Sigmoid colon (tissue), 7 donors: ENCODE data around the gene PRKCG. TPM values are rescaled to one million over a fixed set of nuclear protein-coding genes. Genes with fewer than 3 reads are reported as not detected.

Experiments used
- DNase-seq: peaks from one replicate; pipeline ENCODE4 v3.0.0-alpha.2; 2019
- H3K27ac ChIP-seq, 4 donors: fragments of 200-600 bp; sonication (generic); one replicate each; pipeline ENCODE4 v1.5.1; 2016 to 2019; ENCODE audit warnings: mild to moderate bottlenecking in 1 of 4
- H3K27me3 ChIP-seq, 3 donors: fragments of 200-600 bp; sonication (generic); one replicate each; pipeline ENCODE4 v1.5.1; 2019; ENCODE audit warnings: mild to moderate bottlenecking in 1 of 3
- H3K36me3 ChIP-seq, 4 donors: fragments of 200-600 bp; sonication (generic); one replicate each; pipeline ENCODE4 v1.5.1; 2016 to 2019
- H3K4me1 ChIP-seq, 4 donors: fragments of 200-600 bp; sonication (generic); one replicate each; pipeline ENCODE4 v1.5.1; 2017 to 2019
- H3K4me3 ChIP-seq, 4 donors: fragments of 200-600 bp; sonication (generic); one replicate each; pipeline ENCODE4 v1.5.1; 2017 to 2019; ENCODE audit warnings: mild to moderate bottlenecking in 2 of 4, moderate library complexity in 1 of 4
- H3K9me3 ChIP-seq, 4 donors: fragments of 200-600 bp in 3 of 4; sonication (generic) in 3 of 4; one replicate each; pipeline versions ENCODE4 v1.5.1 to v1.6.1; 2013 to 2019
- EP300 ChIP-seq, 4 donors: sonication (generic); formaldehyde crosslinking; IDR thresholded peaks; one replicate each; pipeline ENCODE4 v1.6.1; 2017; ENCODE audit warnings: antibody characterized with exemption in 4 of 4
- POLR2A ChIP-seq, 2 donors: fragments of 450-650 bp; IDR thresholded peaks; one replicate each; pipeline ENCODE4 v1.6.1; 2016; ENCODE audit warnings: antibody characterized with exemption in 2 of 2, mild to moderate bottlenecking in 2 of 2, moderate library complexity in 2 of 2
- POLR2AphosphoS5 ChIP-seq, 4 donors: sonication (generic); formaldehyde crosslinking; IDR thresholded peaks; one replicate each; pipeline ENCODE4 v1.6.1; 2017; ENCODE audit warnings: antibody characterized with exemption in 4 of 4
- WGBS, 2 donors: extraction: QIAGEN DNeasy Blood & Tissue Kit; methylation state at CpG; one replicate each; pipeline ENCODE4 v1.1.7; 2013; 5-methylcytosine and 5-hydroxymethylcytosine counted together
- intact Hi-C: fragments of 100-400 bp; cut with DNase I; formaldehyde crosslinking; loops from one replicate; pipeline ENCODE4 v1.15.1; 2023
- polyA plus RNA-seq, 3 donors: library from polyadenylated mRNA; stranded (reverse); fragments of 200-250 nt; gene quantifications; one replicate each; pipeline ENCODE4 v1.2.3, GENCODE V29; 2013
- total RNA-seq, 4 donors: library from RNA; depleted of rRNA; stranded (reverse); fragments of >200 nt; gene quantifications; one replicate each; pipeline ENCODE4 v1.1.0, GENCODE V29; 2016
- TF ChIP-seq, protein P1 (sequence below), 4 experiments: fragments of 450-650 bp in 3 of 4; fragments of 200-600 bp in 1 of 4; IDR thresholded peaks; one replicate each; pipeline ENCODE4 v1.5.1; 2016 to 2019; ENCODE audit warnings: antibody characterized with exemption in 4 of 4, mild to moderate bottlenecking in 3 of 4, moderate library complexity in 2 of 4
- donor health status: healthy with polysubstance abuse.
- donor health status: Bipolar disorder and iron deficiency.
- donor health status: healthy.

Gene PRKCG
- total and polyA plus RNA-seq, 7 donors = under 0.01 to 0.34 TPM; not detected in 5

DNA sequence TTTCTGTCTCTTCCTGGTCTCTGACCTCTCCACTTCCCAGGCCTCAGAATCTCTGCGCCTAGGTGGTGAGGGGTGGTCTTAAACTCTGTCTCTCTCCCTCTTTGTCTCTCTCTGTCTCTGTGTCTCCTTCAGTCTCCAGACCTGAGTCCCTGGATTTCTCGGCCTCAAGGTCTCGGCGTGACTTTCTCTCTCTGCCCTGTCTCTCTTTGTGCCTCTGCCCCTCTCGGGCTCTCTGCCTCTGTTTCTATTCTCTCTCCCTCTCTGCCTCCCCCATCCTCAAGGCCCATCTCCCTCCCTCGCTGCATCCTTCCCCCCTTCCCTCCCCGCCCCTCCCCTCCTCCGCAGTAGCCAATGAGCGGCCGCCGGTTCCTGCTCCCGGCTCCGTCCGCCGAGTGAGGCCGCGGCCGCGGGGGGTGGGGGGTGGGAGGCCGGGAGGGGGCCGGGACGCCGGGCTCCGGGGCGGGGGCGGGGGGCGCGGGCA lies 27.0 kb downstream of the PRKCG start, which contains the start of gene CACNG7:
CACNG7 (plus strand) TSS at position 344 of the 481 bp plus-strand sequence. CDS start 3,554 bp downstream, outside the sequence.
- peak within 1 kb of the TSS in 2 of 4 donors; percentile 19 to 21 for H3K4me3 ChIP-seq
- 5% methylated on average over 28 of the region's 28 CpGs for WGBS, 2 donors

DNA sequence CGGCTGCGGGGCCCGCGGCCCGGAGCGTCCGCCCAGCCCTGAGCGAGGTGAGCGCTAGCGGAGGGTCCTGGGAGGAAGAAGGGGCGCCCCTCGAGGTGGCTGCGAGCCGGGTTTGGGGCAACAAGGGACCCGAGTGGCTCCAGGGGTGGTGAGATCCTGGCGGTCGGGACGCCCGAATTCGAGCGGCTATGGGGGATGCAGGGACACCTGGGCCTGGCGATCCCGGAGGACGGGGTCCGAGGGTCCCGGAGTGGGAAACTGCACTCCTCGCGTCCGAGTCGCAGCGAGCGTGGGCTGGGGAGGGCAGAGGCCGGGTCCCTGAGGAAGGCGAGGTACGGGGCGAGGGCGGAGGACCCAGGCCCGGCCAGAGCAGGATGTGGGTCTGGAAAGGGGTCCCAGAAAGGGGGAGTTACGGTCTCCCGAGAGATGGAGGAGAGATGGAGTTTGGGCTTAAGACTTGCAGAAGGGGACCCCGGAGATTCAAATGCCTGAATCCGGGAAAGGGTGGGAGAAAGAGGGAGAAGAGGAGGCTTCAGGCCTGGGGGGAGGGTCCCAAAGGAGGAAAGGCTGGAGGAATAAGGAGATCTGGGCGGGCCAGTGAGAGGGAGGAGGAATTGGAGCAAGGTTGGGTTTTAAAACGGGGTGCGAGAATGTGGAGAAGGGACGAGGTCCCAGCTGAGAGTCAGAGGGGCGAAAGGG lies 27.6 kb downstream of the PRKCG start:
- no peak overlapping the region for H3K4me3 ChIP-seq
- no peaks in the 10 kb centered on the region for H3K36me3 ChIP-seq
- peaks cover 51 to 87% (median 73%) of the 10 kb centered on the region in 3 donors for H3K27me3 ChIP-seq
- peaks cover 0 to 35% (median 19%) of the 10 kb centered on the region in 4 donors for H3K4me1 ChIP-seq
- intact Hi-C loops = loop anchor here (5.0 to 10.0 kb wide), 2 partner anchors 55 to 113 kb away; no protein-coding TSS in a partner anchor
- WGBS, 2 donors = 4 to 11% methylated on average over 47 of the region's 47 CpGs
- no peaks in the 10 kb centered on the region for H3K9me3 ChIP-seq
- no peak overlapping the region for H3K27ac ChIP-seq
- no peak for DNase-seq
- TF ChIP-seq POLR2AphosphoS5 (IDR thresholded peaks at IDR 0.05) = no peak
- no peak for TF ChIP-seq POLR2A (IDR thresholded peaks at IDR 0.05)
- no peak for TF ChIP-seq EP300 (IDR thresholded peaks at IDR 0.05)
- TF ChIP-seq, protein P1, sequence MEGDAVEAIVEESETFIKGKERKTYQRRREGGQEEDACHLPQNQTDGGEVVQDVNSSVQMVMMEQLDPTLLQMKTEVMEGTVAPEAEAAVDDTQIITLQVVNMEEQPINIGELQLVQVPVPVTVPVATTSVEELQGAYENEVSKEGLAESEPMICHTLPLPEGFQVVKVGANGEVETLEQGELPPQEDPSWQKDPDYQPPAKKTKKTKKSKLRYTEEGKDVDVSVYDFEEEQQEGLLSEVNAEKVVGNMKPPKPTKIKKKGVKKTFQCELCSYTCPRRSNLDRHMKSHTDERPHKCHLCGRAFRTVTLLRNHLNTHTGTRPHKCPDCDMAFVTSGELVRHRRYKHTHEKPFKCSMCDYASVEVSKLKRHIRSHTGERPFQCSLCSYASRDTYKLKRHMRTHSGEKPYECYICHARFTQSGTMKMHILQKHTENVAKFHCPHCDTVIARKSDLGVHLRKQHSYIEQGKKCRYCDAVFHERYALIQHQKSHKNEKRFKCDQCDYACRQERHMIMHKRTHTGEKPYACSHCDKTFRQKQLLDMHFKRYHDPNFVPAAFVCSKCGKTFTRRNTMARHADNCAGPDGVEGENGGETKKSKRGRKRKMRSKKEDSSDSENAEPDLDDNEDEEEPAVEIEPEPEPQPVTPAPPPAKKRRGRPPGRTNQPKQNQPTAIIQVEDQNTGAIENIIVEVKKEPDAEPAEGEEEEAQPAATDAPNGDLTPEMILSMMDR (IDR thresholded peaks at IDR 0.05) = no peak

More for the DNA sequence above, 27.0 kb downstream of the PRKCG start, which contains the start of gene CACNG7:
- Histone ChIP-seq H3K27me3 (peaks cover 51 to 87% (median 69%) of the 10 kb centered on the region in 3 donors), H3K27ac (no peak within 1 kb of the TSS), H3K9me3 (no peaks in the 10 kb centered on the region), H3K36me3 (no peaks in the 10 kb centered on the region), H3K4me1 (peaks cover 0 to 35% (median 19%) of the 10 kb centered on the region in 4 donors)
- no peak for TF ChIP-seq EP300 (IDR thresholded peaks at IDR 0.05)
- TF ChIP-seq POLR2AphosphoS5 (IDR thresholded peaks at IDR 0.05) = no peak
- TF ChIP-seq, protein P1 (IDR thresholded peaks at IDR 0.05) = no peak
- no peak for TF ChIP-seq POLR2A (IDR thresholded peaks at IDR 0.05)
- intact Hi-C loops = loop anchor here (5.0 to 10.0 kb wide), 2 partner anchors 54 to 113 kb away; no protein-coding TSS in a partner anchor
- no peak for DNase-seq

DNA sequence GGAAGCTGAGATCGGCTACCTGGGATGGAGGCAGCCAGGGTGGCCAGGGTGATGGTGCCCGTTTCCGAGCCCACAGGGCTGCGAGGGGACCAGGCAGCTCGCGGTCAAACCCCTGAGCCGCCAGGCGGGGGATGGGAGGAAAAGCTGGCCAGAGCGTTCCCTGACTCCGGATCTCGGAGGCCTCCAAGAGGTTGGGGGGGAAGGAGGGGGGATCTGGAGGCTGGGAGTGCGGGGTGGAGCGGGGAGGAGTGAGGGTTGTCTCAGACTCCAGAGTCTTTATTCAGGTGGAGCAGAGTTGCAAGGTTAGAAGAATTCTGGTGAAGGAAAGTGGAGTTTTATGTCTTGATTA lies 28.1 kb downstream of the PRKCG start:
- intact Hi-C loops = no loop called here
- no peaks in the 10 kb centered on the region for H3K36me3 ChIP-seq
- no peak overlapping the region for H3K27ac ChIP-seq
- H3K27me3 ChIP-seq = peaks cover 51 to 90% (median 73%) of the 10 kb centered on the region in 3 donors
- no peak for DNase-seq
- 2 to 6% methylated on average over 13 of the region's 13 CpGs for WGBS, 2 donors
- no peak overlapping the region for H3K4me3 ChIP-seq
- TF ChIP-seq POLR2AphosphoS5 (IDR thresholded peaks at IDR 0.05) (no peak), POLR2A (IDR thresholded peaks at IDR 0.05) (no peak), EP300 (IDR thresholded peaks at IDR 0.05) (no peak)
- TF ChIP-seq, protein P1 (IDR thresholded peaks at IDR 0.05) = no peak
- H3K4me1 ChIP-seq = peaks cover 0 to 35% (median 19%) of the 10 kb centered on the region in 4 donors
- H3K9me3 ChIP-seq = no peaks in the 10 kb centered on the region

DNA sequence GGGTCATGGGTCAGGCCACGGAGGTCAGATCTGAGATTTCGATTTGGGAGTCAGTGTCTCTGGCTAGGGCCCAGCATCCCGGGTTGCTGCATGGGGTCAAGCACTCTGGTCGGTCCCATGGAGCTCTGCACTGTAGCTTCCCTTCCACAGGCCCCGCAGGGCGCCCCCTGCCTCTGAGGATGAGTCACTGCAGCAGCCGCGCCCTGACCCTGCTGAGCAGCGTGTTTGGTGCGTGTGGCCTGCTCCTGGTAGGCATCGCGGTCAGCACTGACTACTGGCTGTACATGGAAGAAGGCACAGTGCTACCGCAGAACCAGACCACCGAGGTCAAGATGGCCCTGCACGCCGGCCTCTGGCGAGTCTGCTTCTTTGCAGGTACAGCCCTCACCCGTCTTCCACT lies 30.7 kb downstream of the PRKCG start:
- H3K4me3 ChIP-seq = no peak overlapping the region
- DNase-seq = no peak
- H3K4me1 ChIP-seq = peaks cover 0 to 24% (median 14%) of the 10 kb centered on the region in 4 donors
- H3K27me3 ChIP-seq = peaks cover 37 to 73% (median 59%) of the 10 kb centered on the region in 3 donors
- 69 to 70% methylated on average over 18 of the region's 18 CpGs for WGBS, 2 donors
- H3K36me3 ChIP-seq = no peaks in the 10 kb centered on the region
- H3K27ac ChIP-seq = no peak overlapping the region
- no peaks in the 10 kb centered on the region for H3K9me3 ChIP-seq
- TF ChIP-seq POLR2AphosphoS5 (IDR thresholded peaks at IDR 0.05) (no peak), EP300 (IDR thresholded peaks at IDR 0.05) (no peak), POLR2A (IDR thresholded peaks at IDR 0.05) (no peak)
- TF ChIP-seq, protein P1 (IDR thresholded peaks at IDR 0.05) = no peak
- intact Hi-C loops = no loop called here
